ELR (cell line): Measurements from ENCODE around the gene CDC14B.
"Not testable (repeated sequence)": the region's sequence is repeated elsewhere in the genome, so short reads cannot be mapped to it uniquely, and the experiment has no call there.

Experiments used
- DNase-seq: peaks from one replicate; pipeline ENCODE4 v3.0.0-alpha.2; 2015; ENCODE audit warnings: low read depth

CDC14B gene

DNA sequence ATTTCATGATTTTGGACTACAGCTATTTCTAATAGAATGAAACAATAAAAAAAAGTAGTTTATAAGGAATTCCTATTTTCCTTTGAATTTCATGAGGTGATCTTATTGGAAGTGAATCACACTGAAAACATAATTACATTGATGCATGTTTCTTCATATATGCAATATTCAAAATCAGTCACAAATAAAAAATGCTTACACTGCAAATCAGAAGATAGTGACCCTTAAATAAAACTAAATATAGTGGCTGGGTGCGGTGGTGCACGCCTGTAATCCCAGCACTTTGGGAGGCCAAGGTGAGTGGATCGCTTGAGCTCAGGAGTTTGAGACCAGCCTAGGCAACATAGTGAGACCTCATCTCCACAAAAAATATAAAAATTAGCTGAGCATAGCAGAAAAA is 79.5 kb downstream of the CDC14B start:
- no peak for DNase-seq

DNA sequence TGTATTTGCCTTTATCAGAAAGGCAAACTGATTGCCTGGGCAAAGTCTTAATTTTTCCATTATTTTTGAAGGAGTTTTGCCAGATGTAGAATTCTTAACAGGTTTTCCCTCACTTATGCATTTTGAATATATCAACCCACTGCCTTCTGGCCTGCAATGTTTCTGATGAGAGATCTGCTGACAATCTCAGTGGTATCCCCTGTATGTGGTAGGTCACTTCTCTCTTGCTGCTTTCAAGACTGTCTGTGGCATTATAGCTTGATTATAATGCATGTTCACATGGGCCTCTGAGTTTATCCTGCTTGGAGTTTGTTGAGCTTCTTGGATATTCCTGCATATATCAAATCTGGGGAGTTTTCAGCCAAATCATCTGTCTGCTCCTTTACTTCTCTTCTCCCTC is 87.5 kb downstream of the CDC14B start:
- no peak for DNase-seq

DNA sequence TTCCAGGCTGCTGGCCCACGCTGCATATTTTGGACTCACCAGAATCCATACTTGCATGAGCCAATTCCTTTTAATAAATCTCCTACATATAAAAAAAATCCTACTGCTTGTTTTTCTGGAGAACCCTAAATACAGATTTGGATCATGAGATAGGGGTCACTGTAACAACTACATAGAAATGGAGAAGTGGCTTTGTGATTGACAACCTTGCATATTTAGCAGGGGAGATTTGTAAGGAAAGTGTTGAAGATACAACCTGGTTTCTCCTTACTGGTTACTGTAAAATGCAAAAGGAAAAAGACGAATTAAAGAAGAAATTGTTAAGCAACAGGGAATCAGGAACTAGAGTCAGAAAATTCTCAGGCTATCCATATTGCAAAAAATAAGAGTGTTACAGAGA is 94.9 kb downstream of the CDC14B start:
- DNase-seq, result no peak

DNA sequence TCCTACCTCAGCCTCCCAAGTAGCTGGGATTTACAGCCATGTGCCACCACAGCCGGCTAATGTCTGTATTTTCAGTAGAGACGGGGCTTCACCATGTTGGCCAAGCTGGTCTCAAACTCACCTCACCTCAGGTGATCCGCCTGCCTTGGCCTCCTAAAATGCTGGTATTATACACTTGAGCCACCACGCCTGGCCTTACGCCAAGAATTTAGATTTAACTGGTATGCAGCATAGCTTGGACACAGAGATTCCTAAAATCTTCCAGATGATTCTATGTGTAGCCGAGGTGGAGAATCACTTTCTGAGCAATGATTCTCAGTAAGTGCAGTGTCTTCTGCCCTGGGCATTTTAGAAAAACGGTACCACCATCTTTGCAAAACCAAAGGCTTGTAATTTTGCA is 95.6 kb downstream of the CDC14B start:
- DNase-seq, result no peak

DNA sequence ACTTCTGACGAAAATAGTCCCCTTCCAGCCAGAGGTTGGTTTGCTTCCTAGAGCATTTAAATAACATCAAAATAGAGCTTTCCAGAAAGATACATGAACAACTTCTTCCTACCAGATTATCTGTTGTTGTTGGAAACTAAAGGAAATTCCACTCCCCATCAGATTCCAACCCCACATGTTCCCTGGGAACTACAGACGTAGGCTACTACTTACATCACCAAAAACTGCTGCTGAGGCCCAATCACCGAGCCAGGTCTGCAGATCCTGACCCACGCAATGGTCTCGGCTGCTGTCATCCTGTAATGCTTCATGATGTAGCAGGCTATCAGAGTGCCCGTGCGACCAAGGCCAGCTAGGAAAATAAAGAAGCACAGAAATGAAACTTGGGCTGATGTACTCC is 96.3 kb downstream of the CDC14B start:
- no peak for DNase-seq

DNA sequence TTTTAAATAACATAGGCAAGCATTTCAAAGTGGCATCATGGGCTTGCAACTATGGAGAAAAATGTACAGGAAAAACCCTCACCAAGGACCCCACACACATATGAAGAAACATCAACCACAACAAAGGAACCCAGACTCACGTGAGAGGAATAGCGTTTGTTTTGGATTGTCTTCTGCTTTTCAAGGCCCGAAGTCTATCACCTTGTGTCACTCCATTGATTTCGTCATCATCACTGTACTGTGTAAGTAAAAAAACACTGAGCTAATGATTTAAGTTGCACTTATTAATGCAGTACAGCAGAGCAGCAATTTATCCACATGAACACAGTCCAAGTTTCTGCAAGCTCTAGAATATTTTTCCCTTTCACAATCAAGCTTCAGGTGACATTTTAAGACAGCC is 97.3 kb downstream of the CDC14B start:
- DNase-seq, result no peak

DNA sequence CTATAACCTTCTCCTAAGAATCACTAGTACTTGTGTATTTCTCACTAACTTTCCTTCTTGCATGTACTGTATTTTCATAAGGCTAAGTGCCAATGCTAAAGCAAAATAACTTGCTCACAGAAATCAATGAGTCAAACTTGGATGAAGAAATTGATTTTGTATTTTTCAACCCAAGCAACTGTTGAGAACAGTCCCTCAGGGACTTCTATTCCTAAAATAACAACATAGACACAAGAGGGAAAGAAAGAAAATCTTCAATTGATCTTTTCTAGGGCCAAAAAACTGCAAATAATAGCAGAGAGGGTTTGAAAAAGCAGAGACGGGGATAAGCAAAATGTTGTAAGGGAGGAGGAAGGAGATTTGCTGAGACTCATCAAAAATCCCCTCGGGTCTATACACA is 99.9 kb downstream of the CDC14B start:
- DNase-seq, result no peak

DNA sequence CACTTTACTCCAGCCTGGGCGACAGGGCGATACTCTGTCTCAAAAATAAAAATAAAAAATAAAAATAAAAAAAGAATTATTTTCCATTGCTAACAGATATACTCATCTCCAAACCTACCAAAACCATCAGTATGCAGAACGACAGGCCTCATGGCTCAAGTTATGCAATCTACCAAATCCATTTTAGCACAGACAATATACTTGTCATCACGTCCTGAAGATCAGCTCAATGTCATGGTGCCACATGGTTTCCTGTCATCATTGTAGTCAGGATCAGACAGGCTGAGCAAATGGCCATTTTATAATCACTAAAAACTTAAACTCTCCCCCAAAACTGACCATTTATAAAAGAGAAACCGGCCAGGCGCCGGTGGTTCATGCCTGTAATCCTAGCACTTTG is 100.5 kb downstream of the CDC14B start:
- DNase-seq, result no peak

DNA sequence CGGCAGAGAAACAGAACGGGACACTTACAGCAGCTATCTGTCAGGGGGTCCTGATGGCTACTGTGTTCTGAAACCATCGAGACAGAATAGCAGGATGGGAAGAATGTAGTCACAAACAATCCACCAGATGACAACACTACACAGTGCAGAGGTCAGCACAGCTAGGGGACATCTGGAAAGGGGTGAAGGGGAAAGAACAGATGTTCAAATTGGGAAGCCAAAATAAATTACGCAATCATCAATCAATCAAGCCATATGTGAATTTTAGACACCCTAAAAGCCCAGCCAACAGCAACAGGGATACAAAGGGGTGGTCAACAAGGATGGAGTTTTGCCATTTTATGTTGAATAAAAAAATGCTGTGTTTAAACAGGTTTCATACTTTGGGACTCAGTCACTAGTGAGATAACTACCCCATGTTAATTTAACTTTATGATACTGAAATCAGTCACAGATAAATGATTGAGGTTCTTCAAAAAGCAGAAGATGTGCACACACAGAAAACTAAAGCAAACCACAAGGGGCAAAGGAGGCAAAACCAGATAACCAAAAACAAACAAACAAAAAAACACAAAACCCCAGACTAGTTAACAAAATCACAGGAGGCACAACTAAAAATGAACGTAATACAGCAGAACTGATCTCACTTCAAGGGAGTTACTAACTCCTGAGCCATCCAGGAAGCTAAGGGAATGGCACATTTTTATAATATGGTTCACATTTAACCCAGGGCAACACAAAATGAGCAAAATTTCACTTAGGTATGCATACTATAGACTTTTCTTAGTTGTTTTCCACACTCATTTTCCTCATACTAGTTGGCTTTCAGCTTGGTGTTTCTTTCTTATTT is 103.8 kb downstream of the CDC14B start:
- DNase-seq, result peak; percentile 38

DNA sequence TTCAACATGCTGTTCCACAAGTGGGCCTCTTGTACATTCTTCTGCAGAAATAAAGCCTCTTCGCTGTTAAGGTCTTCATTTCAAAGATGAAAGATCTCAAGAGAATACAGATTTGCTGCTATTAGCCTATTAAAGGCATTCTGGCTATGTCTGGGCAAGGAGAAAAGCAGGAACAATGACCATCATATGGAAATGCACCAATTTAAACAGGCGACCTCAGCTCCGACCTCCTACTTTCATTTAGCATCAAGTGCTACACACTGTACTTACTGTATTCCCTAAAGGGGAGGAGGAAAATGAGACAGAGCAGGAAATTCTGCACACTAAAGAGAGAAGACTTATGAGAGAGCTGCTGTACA is 104.9 kb downstream of the CDC14B start:
- no peak for DNase-seq

DNA sequence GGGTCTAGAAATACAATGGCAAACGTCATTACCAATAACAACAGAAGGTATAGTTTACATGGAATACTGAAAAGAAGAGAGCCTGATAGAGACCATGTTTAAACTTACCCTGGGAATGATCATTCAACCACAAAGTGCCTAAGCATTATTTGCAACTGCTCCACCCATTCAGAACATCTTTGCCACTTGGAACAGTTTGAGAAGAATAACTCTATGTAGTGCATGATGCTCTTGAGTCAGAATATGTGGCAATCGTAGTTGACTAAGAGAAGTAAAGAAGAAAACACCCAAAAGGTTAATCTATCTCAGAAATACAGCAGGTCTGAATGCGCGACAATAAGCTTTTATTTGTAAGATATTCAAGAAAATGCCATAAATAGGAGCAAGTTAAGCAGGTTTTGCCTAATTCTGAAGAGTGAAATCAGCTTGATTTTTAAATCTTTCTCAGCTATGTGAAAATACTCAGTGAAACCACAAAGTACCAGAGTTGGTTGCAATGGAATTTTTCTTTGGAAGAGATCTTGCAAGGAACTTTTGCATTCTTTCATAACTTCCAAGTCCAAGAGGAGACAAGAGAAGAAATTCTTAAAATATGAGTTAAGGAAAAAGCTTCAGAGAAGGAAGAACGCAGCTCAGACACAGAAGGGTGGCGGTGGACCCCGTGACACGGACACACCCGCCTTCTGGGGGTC is 105.4 kb downstream of the CDC14B start:
- peak; percentile 24 for DNase-seq

DNA sequence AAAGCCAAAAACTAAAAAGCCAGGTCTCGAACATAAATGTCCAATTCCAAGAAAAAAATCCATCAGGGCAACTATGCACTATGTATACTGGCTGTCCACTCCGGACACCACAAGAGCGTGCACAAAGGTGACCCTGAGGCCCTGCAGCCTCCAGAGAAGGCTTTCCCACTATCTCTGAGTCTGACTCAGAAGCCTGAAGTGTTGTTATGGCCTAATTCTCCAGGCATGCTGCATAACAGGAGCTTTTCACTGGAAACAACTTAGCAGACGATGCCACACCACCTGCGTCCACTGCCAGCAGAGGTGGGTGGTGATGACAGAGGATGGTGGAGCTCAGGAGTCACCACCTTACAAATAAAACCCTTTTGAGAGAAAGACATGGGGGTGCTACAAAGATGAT is 106.0 kb downstream of the CDC14B start:
- DNase-seq, result no peak

DNA sequence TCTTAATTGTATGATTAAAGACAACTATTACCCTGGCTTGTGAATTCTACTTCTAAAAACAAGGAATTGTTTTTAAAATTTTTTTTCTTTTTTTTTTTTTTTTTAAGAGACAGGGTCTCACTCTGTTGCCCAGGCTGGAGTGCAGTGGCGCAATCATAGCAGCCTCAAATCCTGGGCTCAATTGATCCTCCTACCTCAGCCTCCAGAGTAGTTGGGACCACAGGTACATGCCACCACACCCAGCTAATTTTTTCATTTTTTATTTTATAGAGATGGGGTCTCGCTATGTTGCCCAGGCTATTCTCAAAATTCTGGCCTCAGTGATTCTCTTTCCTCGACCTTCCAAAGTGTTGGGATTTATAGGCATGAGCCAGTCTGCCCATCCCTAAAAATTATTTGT is 107.4 kb downstream of the CDC14B start:
- no peak for DNase-seq

DNA sequence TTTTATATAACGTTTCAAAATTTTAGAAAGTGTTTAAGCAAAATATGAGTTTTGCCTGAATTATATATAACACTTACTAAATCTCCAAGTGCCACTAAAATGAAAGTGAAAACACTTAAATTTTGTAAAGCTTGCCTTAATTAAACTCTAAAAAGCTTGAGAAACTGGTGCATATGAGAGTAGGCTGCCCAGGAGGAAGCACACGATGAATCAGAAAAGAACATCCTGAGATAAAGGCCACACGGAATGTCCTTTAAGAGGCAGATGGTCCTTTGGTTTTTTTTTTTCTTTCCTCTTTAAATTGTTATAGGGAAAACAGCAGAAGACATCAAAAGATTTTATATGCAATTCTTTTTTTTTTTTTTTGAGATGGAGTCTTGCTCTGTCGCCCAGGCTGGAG is 109.4 kb downstream of the CDC14B start:
- DNase-seq, result no peak

DNA sequence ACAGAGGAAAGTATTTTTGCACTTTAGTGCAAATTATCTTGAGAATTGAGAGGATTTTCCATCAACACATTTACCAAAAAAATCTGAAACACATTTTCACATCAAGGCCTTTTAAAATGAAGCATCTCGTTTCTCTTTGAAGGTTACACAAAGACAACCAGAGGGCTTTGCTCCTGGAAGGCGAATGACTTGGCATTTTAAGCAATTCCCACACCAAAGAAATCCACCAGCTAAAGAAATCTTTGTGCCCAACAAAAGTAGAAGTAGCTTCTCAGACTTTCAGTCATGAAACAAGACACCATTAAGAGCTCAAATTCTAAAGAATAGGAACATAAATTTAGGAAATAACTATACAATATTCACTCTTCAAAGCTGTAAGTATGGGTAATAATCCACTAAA is 109.8 kb downstream of the CDC14B start:
- DNase-seq, result no peak

DNA sequence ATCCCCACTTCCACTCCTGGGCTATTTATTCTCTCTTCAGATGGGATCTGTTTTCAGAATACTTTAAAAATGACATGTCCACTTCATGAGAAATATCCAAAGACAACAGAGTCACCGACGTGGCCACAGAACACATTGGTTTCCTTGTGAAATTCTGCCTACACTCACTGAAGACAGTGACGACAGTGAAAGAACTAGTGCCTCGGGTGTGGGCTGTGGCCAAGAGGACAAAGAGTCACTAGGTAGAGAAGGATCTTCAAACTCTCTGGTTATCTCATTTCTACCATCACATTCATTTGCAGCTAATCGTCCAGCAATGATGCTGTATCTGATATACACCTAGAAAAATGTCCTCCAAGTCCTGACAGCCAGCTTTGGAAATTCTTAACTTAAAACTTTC is 110.6 kb downstream of the CDC14B start:
- no peak for DNase-seq

DNA sequence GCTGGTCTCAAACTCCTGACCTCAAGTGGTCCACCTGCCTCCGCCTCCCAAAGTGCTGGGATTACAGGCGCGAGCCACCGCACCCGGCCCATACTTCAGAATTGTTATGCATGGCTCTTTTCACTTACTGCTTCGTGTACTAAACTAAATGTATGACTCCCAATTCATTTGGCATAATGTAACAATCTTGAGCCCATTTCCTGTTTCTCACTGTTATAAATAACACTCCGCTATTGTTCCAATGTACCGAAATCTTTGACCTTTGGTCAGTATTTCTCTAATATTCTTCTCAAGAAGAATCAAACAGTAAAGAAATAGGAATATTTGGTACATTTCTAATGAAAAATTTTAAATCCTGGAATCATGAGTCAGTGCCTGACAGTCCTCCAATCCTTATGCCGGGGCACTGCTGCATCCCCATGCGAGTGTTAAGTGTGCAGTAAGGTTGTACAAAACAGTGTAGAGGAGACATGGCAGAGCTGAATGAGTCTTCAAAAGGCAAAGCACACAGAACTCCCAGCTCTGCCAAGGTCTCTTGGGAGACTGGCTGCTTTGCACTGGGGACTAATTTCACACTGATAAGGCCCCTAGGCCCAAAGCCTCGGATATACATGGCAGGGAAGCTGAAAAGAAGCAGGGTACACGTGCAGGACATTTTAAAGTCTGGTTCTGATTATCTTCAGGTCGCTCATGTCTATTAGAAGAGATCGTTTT is 111.3 kb downstream of the CDC14B start:
- DNase-seq, result no peak

DNA sequence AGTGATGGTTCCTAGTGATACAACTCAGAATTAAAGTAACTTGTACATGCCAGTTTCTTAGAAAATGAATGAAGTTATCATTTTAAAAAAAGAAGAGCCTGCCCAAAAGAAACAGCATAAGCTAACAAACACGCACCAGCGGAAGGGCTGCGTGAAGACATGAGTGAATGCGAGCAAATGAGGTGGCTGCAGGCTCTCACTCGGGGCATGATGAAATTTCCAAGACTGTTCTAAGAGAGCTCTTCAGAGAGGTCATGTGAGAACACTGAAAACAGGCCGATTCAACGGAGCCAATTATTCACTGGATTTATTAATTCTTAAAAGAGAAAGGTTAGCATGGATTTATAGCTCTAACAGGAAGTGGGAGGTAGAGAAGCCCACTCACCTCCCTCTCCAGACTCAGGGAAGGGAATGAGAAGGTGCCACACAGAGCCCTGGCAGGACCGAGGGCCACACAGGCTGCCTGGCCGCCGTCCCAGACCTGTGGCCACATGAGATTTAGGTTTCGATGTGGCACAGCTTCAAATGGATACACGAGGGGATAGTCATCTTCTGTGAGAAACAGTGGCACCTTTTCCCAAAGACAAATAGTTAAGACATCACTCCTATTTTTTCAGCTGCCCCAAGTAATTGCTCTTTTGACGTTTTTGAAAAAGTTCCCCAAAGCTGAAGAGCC is 114.2 kb downstream of the CDC14B start:
- no peak for DNase-seq

DNA sequence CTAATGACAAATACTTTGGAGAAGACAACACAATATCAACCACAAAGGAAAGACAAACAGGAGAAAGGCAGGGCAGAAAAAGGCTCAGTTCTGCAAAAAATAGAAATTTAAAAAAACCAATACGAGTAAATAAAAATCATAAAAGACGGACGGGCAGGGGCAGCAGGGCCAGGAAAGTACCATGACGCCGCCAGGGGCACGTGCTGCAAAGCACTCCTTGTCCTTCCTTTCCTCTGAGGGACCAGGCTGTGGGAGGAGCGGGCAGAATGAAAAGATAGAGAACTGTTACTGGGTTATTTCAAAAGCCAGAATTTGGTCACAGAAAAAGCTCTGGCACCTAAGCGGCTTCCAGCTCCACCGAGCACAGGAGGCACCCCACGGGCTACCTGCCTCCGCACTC is 115.7 kb downstream of the CDC14B start:
- DNase-seq, result no peak

DNA sequence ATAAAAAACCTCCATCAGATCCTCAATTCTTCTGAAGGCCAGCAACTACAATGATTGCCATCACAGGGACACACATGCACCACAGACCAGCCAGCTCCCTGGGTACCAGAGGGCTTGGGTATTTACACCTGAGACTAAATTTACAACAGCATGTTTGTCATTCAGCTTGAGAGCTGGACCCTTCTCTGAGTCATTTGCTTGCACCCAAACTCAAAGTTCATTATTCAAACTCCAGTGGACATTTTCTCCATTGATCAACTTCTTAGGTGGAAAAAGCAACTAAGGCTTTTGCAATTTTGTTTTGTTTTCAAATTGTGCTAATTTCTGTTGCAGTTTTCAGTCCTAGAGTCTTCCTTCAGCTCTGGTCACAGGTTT is 116.3 kb downstream of the CDC14B start:
- DNase-seq, result not testable (repeated sequence)

DNA sequence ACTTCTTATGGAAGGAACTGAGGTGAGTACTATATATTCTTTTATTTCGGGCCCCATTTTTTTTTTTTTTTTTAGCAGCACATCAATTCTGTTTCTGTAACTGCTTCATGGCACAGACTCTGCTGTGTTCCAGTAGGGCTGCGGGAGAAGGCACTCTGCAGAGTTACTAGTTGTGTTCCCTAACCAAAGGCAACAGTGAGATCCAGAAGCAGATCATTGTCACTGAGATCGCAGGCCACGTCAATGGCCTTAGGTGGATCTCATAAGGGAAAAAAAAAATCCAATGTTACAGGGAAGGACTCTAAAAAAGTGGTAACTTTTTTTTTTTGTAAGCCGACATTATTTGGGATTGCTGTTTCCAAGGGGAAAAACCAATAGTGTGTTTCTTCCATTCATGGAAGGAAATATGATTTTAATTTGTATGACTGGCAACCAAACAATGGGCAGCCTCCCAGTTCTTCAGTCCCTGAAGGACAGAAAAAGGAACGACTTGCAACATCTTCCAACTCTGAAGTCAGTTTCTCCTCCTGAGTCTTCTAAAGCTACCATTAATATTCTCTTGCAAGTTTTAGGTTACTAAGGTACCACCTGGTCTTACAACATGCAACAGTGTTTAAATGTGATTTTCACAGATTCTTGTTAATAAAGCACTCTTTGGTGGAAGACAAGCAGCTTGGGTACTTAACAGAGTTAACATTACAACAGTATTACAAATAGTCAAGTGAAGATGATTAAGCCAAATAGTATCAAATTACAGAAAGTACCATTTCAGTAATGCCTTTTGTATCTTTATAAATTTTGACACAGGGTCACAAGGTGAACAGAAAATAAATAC is 116.9 kb downstream of the CDC14B start:
- DNase-seq, result no peak
